ENCODE results near the gene OXT.
"Not testable (repeated sequence)": the region's sequence is repeated elsewhere in the genome, so short reads cannot be mapped to it uniquely, and the experiment has no call there.

The OXT gene

DNA sequence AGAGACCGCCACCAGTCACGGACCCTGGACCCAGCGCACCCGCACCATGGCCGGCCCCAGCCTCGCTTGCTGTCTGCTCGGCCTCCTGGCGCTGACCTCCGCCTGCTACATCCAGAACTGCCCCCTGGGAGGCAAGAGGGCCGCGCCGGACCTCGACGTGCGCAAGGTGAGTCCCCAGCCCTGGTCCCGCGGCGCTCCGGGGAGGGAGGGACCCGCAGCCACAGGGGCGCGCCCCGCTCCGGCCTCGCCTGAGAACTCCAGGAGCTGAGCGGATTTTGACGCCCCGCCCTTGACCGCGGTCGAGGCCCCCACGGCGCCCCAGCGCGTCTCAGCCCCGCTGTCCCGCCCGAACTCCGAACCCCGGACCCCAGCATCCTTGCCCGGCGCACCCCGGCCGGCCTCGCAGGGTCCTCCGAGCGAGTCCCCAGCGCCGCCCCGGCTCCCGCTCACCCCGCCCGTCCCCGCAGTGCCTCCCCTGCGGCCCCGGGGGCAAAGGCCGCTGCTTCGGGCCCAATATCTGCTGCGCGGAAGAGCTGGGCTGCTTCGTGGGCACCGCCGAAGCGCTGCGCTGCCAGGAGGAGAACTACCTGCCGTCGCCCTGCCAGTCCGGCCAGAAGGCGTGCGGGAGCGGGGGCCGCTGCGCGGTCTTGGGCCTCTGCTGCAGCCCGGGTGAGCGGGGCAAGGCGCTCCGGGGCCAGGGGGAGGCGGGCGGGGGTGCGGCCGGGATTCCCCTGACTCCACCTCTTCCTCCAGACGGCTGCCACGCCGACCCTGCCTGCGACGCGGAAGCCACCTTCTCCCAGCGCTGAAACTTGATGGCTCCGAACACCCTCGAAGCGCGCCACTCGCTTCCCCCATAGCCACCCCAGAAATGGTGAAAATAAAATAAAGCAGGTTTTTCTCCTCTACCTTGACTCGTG, at the start of gene OXT:
OXT (plus strand) TSS at position 11 of the 920 bp plus-strand sequence; CDS start at position 47, 36 bp downstream.
- no peak for DNase-seq (ENCODE audit: extremely low read depth, low read depth)
- TF ChIP-seq, protein P1, sequence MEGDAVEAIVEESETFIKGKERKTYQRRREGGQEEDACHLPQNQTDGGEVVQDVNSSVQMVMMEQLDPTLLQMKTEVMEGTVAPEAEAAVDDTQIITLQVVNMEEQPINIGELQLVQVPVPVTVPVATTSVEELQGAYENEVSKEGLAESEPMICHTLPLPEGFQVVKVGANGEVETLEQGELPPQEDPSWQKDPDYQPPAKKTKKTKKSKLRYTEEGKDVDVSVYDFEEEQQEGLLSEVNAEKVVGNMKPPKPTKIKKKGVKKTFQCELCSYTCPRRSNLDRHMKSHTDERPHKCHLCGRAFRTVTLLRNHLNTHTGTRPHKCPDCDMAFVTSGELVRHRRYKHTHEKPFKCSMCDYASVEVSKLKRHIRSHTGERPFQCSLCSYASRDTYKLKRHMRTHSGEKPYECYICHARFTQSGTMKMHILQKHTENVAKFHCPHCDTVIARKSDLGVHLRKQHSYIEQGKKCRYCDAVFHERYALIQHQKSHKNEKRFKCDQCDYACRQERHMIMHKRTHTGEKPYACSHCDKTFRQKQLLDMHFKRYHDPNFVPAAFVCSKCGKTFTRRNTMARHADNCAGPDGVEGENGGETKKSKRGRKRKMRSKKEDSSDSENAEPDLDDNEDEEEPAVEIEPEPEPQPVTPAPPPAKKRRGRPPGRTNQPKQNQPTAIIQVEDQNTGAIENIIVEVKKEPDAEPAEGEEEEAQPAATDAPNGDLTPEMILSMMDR (IDR thresholded peaks at IDR 0.05; ENCODE audit: low read depth, low read length) = no peak

DNA sequence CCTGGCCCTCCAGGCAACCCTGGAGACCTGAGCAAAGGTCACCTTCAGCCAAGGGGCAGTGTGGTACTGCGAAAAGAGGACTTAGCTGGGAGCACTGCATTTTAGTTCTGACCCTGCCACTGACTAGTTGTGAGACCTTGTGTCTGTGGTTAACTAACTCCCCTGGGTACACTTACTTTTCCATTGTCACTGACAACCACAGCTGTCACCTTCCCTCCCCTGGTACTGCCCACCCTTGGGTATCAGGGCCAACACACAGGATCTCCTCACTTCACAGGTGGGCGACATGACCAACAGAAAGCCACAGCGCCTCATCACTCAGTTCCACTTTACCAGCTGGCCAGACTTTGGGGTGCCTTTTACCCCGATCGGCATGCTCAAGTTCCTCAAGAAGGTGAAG, 49.6 kb upstream of the OXT start:
- TF ChIP-seq, protein P1 (IDR thresholded peaks at IDR 0.05; ENCODE audit: low read depth, low read length) = no peak
- no peak for DNase-seq (ENCODE audit: extremely low read depth, low read depth)

DNA sequence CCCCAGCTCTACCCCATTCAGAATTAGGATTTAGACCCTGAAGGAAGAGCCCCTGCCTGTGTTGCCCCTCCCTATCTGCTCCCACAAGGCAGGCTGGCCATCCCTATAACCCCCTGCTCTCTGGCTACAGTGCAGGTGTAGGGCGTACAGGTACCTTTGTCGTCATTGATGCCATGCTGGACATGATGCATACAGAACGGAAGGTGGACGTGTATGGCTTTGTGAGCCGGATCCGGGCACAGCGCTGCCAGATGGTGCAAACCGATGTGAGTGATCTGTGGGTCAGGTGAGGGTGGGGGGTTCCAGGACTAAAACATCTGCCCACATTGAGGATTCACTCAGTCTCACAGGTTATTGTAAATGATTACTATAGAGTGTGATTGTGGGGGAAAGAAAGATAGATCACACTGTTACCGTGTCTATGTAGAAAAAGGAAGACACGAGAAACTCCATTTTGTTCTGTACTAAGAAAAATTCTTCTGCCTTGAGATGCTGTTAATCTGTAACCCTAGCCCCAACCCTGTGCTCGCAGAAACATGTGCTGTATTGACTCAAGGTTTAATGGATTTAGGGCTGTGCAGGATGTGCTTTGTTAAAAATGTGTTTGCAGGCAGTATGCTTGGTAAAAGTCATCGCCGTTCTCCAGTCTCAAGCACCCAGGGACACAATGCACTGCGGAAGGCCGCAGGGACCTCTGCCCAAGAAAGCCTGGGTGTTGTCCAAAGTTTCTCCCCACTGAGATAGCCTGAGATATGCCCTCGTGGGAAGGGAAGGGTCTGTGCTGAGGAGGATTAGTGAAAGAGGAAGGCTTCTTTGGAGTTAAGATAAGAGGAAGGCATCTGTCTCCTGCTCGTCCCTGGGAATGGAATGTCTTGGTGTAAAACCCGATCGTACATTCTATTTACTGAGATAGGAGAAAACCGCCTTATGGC, 48.6 kb upstream of the OXT start:
- not testable (repeated sequence) for DNase-seq (ENCODE audit: extremely low read depth, low read depth)

DNA sequence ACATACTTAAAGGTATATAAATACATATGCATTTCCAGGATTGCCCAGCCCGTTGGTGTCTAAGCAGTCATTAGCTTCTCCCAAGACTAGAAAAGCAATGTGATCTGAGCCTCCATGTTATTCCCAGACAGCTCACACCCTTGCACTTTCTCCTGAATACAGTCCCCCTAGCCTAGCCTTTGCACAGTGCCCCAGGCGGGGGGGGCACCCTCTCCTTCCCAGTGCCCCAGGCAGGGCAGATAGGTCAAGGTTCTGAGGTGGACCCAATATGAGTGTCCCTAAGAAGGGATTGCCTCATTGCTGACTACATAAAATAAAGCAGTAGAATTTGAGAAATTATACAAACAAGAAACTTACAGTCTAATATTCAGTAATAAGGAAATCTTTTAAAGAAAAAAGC, 43.4 kb upstream of the OXT start:
- DNase-seq (ENCODE audit: extremely low read depth, low read depth) = no peak
- TF ChIP-seq, protein P1 (IDR thresholded peaks at IDR 0.05; ENCODE audit: low read depth, low read length) = no peak

DNA sequence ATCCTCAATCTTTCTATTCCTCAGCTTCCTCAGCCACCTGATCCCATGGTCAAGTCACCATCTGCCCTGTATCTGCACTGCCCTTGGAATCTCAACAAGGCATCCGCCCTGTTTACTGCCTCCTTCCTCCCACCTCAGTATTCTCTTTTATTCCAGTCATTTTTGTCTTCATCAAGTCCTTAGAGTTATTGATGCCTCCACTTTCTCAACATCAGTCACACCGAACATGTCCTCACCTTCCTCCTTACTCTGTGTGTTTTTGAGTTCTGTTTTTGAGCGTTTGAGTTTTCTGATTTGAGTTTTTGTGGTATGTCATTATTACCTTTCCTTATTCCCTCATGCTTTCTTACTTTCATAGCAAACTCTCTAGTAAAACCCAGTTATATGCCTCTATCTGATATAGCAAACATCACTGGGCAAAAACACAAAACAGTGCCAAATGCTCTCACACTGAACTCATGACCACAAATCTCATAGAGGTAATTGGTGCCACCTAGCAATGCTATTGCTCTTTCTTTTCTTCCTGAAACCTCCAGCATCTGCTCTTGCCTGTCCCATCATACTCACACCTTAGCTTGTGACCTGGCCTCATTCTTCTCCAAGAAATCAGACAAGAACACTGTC, 39.8 kb upstream of the OXT start:
- TF ChIP-seq, protein P1 (IDR thresholded peaks at IDR 0.05; ENCODE audit: low read depth, low read length) = no peak
- no peak for DNase-seq (ENCODE audit: extremely low read depth, low read depth)

DNA sequence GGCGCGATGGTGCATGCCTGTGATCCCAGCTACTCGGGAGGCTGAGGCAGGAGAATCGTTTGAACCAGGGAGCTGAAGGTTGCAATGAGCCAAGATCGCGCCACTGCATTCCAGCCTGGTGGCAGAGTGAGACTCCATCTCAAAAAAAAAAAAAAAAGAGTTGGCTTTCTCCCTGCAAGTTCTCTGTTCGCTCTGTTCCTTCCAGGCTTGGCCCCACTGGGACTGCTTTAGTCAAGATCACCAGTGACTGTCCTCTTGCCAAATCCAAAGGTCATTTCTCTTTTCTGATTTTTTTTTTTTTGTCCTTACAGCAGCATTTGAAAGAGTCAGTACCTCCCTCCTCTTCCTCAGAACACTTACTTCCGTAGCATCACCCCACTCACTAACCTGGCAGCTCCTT, 38.8 kb upstream of the OXT start:
- no peak for DNase-seq (ENCODE audit: extremely low read depth, low read depth)
- TF ChIP-seq, protein P1 (IDR thresholded peaks at IDR 0.05; ENCODE audit: low read depth, low read length) = no peak

DNA sequence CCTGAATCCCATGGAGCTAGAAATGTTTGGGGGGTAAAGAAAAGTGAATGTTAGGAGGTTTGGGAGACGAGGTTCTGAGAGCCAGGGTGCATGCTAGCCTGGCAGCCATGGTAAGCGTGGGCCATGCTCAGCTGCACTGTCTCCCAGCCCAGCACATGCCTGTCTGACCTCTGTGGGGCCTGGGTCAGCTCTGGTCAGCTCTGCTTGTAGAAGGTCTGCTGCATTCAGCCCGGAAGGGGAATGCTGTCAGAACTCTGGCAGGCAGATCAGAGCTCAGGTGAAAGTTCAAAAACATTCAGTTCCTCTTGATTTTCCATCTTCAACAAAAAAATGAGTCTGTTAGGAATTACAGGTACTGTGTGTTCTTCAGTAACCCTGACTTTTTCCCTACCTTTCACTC, 33.8 kb upstream of the OXT start:
- TF ChIP-seq, protein P1 (IDR thresholded peaks at IDR 0.05; ENCODE audit: low read depth, low read length) = no peak
- DNase-seq (ENCODE audit: extremely low read depth, low read depth) = no peak

Data from AG09319 (cell line).